BJ (cell line): Measurements from ENCODE around the gene ECI2. TPM values are rescaled to one million over a fixed set of nuclear protein-coding genes. Genes with fewer than 3 reads are reported as not detected.

Source experiments
- CTCF ChIA-PET: fragments of 350-600 bp; formaldehyde crosslinking; extraction: SDS; loops from one replicate; lab custom pipeline; 2021; ENCODE audit warnings: antibody characterized with exemption, inconsistent platforms; lab: Yijun Ruan, JAX
- POLR2A ChIA-PET: fragments of 300-600 bp; sonication (Branson Sonifier 250); formaldehyde crosslinking; extraction: SDS; loops from one replicate; lab custom pipeline; 2021; ENCODE audit warnings: antibody characterized with exemption; lab: Charles Lee
- DNase-seq: peaks from one replicate; pipeline ENCODE4 v3.0.0-alpha.2; 2011; ENCODE audit warnings: low read depth
- H3K27me3 ChIP-seq: 2 replicates; pipeline ENCODE4 v1.6.0; 2011; ENCODE audit warnings: low read length; ENCODE audit not compliant: control insufficient read depth, insufficient read depth
- H3K36me3 ChIP-seq: 2 replicates; pipeline ENCODE4 v1.5.1; 2011; ENCODE audit warnings: low read length; ENCODE audit not compliant: control insufficient read depth, insufficient read depth
- H3K4me3 ChIP-seq: 2 replicates; pipeline ENCODE4 v1.5.1; 2011; ENCODE audit warnings: low read depth, mild to moderate bottlenecking, control low read depth, low read length
- polyA plus RNA-seq: library from polyadenylated mRNA; depleted of rRNA; stranded (reverse); fragments of >200 nt; gene quantifications from 2 replicates; pipeline ENCODE4 v1.2.3, GENCODE V29; 2011
- TF ChIP-seq, protein P1 (sequence below): IDR thresholded peaks from 2 replicates; pipeline ENCODE4 v1.5.1; 2011; ENCODE audit warnings: low read depth, mild to moderate bottlenecking, control low read depth, inconsistent platforms, low read length, moderate library complexity; ENCODE audit not compliant: insufficient read depth

ECI2 gene
- polyA plus RNA-seq, 1 experiment: 55.3 TPM

DNA sequence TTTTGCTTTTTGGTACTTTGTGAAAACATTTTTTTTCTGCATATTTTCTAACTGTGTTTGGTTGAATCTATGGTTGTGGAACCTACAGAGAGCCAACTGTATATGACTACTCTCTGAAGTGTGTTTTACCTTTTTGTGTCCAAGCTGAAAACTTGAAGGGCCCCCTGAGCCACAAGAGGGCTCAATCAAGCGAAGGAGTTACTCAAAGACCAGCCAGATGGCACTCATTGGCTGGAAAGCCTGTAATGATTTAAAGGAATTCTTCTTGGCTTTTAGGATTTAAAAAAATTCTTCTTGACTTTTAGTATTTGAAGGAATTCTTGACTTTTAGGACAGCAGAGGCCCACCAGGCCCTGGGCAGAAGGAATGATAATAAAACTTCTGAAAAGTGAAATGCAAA, 27.0 kb upstream of the ECI2 start:
- ChIA-PET CTCF (interaction anchor here (0.9 kb wide), 1 partner anchor 47 kb away, joined by 3 read pairs; no protein-coding TSS in a partner anchor), POLR2A (no interaction called here)
- Histone ChIP-seq H3K4me3 (no peak overlapping the region), H3K36me3 (no peaks in the 10 kb centered on the region), H3K27me3 (peaks cover 3% of the 10 kb centered on the region)
- TF ChIP-seq, protein P1, sequence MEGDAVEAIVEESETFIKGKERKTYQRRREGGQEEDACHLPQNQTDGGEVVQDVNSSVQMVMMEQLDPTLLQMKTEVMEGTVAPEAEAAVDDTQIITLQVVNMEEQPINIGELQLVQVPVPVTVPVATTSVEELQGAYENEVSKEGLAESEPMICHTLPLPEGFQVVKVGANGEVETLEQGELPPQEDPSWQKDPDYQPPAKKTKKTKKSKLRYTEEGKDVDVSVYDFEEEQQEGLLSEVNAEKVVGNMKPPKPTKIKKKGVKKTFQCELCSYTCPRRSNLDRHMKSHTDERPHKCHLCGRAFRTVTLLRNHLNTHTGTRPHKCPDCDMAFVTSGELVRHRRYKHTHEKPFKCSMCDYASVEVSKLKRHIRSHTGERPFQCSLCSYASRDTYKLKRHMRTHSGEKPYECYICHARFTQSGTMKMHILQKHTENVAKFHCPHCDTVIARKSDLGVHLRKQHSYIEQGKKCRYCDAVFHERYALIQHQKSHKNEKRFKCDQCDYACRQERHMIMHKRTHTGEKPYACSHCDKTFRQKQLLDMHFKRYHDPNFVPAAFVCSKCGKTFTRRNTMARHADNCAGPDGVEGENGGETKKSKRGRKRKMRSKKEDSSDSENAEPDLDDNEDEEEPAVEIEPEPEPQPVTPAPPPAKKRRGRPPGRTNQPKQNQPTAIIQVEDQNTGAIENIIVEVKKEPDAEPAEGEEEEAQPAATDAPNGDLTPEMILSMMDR: no peak
- DNase-seq: no peak

DNA sequence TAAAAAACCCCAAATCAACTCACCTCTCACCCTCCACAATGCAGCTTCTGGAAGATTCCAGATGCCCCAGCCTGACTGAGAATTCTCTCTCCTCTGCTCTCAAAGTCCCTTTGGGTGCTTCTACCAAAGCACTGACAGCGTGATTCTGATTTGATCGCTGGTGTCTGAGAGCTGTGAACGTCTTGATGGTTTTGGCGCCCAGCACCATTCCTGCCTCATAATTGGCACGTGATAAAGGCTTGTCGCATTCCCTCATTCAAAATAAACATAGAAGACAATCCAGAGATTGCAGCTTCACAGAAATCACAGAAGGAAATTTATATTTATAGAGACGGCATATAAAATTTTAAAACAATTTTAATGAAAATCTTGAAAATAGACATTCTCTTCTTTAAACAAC, 24.1 kb upstream of the ECI2 start:
- CTCF ChIA-PET: interaction anchor here (1.2 to 5.9 kb wide), 2 partner anchors 50 to 103 kb away, joined by 3 to 46 read pairs; no protein-coding TSS in a partner anchor
- Histone ChIP-seq H3K27me3 (peaks cover 2% of the 10 kb centered on the region), H3K36me3 (no peaks in the 10 kb centered on the region), H3K4me3 (no peak overlapping the region)
- no peak for DNase-seq
- TF ChIP-seq, protein P1: no peak
- POLR2A ChIA-PET: no interaction called here

- ChIA-PET POLR2A (no interaction called here), CTCF (interaction anchor here (5.9 kb wide), 1 partner anchor 101 kb away, joined by 46 read pairs; no protein-coding TSS in a partner anchor)
- H3K36me3 ChIP-seq: no peaks in the 10 kb centered on the region
- H3K27me3 ChIP-seq: peaks cover 2% of the 10 kb centered on the region
- TF ChIP-seq, protein P1: no peak
- no peak for DNase-seq
- no peak overlapping the region for H3K4me3 ChIP-seq
These were observed 22.1 kb upstream of the ECI2 start for GRCh38 chr6:4157506-4157905.

DNA sequence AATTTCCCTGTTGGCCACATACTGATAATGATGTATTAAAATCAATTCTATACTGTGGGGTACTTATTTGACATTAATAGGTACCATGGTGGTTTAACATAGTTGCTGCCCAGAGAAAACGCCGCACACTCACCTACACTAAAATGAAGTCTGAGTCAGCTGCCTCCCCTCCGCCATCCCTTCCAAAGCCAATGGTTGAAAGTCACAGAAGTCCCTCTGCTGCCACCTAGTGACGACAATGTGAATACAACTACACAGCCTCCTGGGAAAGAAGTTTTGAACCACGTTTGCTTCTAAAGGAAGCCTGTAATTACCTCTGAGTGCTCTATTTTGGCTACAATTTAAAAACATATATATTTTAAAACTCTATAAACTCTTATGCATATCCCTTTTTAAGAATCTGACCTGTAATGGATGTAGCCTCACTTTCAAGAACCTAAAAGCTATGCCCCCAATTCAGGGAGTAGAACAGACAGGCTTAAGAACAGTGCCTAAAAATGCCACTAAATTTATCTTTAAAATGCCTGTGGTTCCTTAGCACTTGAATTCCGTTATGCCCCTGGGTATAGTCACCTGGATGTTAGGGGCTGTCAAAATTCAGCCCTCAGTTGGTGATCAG, 20.6 kb upstream of the ECI2 start:
- ChIA-PET POLR2A (no interaction called here), CTCF (interaction anchor here (0.6 to 5.9 kb wide), 22 partner anchors 10 to 146 kb away, joined by 3 to 46 read pairs (median 4); partner anchors contain the start of gene ECI2)
- H3K4me3 ChIP-seq: no peak overlapping the region
- TF ChIP-seq, protein P1: peak; percentile 81
- H3K27me3 ChIP-seq: peaks cover 2% of the 10 kb centered on the region
- H3K36me3 ChIP-seq: no peaks in the 10 kb centered on the region
- no peak for DNase-seq

DNA sequence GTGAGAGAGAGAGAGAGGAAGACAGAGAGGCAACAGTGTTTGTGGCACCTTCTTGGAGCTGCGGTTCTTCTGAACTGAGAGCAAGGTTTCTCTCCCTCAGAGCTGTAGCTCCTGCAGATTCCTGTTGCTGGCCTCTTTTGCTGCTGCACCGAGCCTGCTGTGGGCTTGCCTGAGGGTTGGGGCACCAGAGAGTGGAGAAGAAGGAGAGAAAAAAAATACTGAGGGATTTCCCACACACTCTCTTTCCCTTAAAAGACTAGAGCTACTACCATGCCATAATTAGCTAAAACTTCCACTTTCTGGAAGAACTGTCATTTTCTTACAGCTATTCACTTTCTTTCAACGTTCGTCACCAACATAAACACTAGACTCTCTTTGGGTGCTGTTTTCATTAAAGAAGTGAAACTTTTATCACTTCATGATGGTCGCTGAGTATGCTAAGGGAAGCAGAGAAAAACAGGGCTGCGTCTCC, 18.2 kb upstream of the ECI2 start:
- ChIA-PET POLR2A (no interaction called here), CTCF (interaction anchor here (1.1 to 5.9 kb wide), 3 partner anchors 11 to 100 kb away, joined by 3 to 46 read pairs (median 3); no protein-coding TSS in a partner anchor)
- no peaks in the 10 kb centered on the region for H3K36me3 ChIP-seq
- no peak for DNase-seq
- no peaks in the 10 kb centered on the region for H3K27me3 ChIP-seq
- TF ChIP-seq, protein P1: no peak
- H3K4me3 ChIP-seq: no peak overlapping the region
